GM12875 (cell line): ENCODE measurements around the gene SLC25A25.
"Not testable (repeated sequence)": the region's sequence is repeated elsewhere in the genome, so short reads cannot be mapped to it uniquely, and the experiment has no call there.

Experiments
- H3K4me3 ChIP-seq: one replicate; pipeline ENCODE4 v1.5.1; 2011; ENCODE audit warnings: low read depth, low read length, control low read depth
- CTCF ChIP-seq: IDR thresholded peaks from 2 replicates; pipeline ENCODE4 v1.5.1; 2011; ENCODE audit warnings: low read depth, mild to moderate bottlenecking, control low read depth, inconsistent platforms, low read length, moderate library complexity, borderline replicate concordance; ENCODE audit not compliant: insufficient read depth

The SLC25A25 gene

GRCh38 chr9:128107468-128108268 lies 39.6 kb downstream of the SLC25A25 start:
- H3K4me3 ChIP-seq: no peak overlapping the region
- no peak for TF ChIP-seq CTCF

DNA sequence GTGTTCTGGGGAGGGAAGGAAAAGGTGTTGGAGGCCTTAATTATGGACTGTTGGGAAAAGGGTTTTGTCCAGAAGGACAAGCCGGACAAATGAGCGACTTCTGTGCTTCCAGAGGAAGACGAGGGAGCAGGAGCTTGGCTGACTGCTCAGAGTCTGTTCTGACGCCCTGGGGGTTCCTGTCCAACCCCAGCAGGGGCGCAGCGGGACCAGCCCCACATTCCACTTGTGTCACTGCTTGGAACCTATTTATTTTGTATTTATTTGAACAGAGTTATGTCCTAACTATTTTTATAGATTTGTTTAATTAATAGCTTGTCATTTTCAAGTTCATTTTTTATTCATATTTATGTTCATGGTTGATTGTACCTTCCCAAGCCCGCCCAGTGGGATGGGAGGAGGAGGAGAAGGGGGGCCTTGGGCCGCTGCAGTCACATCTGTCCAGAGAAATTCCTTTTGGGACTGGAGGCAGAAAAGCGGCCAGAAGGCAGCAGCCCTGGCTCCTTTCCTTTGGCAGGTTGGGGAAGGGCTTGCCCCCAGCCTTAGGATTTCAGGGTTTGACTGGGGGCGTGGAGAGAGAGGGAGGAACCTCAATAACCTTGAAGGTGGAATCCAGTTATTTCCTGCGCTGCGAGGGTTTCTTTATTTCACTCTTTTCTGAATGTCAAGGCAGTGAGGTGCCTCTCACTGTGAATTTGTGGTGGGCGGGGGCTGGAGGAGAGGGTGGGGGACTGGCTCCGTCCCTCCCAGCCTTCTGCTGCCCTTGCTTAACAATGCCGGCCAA lies 40.4 kb downstream of the SLC25A25 start:
- no peak overlapping the region for H3K4me3 ChIP-seq
- TF ChIP-seq CTCF: no peak

DNA sequence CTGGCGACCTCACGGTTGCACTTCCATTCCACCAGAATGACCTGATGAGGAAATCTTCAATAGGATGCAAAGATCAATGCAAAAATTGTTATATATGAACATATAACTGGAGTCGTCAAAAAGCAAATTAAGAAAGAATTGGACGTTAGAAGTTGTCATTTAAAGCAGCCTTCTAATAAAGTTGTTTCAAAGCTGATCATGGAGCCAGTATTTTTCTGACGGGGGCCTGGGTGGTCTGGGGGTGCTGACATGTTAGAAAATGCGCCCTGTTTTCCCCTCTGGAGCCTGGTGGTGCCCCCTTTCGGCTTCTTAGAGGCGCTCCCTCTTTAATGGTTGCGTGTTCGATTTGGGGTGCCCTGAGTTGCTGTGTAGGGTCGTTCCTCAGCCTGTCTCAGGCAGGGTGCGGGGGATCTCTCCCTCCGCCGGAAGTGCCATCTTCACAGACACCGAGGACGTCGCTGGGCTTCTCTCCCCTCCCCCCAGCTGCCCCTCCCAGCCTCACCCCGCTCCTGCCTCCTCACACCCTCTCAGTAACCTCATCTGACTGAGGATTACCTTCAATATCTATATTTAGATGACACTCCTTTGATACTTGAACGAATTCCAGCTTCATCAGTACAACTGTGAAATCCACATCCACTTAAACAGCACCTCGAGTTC lies 41.1 kb downstream of the SLC25A25 start:
- H3K4me3 ChIP-seq: no peak overlapping the region
- TF ChIP-seq CTCF: no peak

DNA sequence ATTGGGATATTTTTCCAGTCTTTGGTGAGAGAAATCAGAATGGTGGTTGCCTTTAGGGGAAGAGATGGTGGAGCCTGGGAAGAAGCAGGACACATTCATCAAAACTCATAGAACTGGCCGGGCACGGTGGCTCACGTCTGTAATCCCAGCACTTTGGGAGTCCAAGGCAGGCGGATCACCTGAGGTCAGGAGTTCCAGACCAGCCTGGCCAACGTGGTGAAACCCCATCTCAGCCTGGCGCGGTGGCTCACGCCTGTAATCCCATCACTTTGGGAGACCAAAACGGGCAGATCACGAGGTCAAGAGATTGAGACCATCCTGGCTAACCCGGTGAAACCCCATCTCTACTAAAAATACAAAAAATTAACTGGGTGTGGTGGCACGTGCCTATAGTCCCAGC lies 43.7 kb downstream of the SLC25A25 start:
- not testable (repeated sequence) for H3K4me3 ChIP-seq

DNA sequence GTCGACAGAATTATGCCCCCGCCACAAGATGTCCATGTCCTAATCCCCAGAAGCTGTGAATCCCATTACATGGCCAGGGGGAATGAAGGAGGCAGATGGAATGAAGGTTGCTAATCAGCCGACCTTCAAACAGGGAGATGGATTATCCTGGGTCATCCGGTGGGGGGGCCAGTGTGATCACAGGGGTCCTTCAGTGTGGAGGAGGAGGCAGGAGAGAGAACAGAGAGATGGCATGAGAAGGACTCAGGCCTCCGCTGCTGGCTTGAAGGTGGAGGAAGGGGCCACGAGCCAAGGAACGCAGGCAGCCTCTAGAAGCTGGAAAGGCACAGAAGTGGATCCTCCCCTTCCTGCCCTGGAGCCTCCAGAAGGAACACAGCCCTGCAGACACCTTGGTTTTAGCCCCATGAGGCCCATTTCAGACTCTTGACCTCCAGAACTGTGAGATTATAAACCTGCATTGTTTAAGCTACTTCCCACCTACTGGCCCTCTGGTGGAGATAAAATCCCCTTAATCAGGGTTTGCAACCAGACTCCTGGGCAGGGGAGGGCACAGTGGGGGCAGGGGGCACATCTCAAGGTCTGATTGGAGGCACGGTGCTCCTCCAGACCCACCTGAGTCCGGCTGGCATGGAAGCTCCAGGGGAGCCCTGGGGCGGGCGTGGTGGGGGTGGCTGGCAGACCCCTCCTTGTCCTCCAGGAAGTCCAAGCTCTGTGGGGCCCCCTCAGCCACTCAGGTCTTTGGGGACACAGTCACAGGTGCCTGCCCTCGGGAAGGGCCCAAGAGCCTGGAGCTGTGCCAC lies 45.7 kb downstream of the SLC25A25 start:
- TF ChIP-seq CTCF: no peak
- H3K4me3 ChIP-seq: no peak overlapping the region

DNA sequence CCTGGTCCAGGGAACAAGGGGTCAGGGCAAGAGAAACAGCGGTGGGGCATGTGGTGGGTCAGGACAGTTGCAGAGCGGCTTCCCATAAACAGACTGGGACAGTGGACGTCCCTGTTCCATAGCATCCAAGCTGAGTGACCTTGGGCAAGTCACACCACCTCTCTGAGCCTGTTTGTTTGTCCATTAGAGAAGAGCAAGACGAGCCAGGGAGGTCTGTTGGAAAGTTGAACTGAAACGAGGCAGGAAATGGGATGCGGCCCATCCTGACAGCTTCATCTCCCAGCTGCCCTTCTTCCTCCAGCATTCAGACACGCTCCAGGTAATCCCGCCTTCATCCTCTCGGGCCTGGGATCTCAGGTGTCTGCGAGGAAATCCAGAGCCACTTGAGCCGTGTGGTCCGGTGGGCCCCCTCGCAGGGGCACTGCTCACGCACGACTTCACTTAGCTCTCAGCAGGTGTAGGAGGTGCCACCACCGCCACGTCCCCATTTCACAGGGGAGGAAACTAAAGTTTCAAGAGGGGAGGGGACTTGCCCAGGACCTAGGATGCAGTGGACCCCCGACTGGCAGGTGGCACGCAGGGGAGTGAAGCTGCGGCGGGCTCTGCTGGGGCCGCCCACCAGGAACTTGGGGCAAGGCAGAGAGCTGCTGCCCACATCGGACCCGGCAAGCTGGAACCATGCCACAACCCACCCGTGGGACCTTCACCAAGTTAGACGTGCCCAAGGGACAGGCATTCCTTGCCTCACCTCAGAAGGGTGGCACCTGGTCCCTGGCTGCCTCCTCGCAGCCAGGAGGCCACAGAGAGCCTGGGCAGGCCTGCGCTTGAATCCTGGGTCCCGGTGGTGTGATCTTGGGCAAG lies 46.5 kb downstream of the SLC25A25 start:
- no peak for TF ChIP-seq CTCF
- no peak overlapping the region for H3K4me3 ChIP-seq
